GM21390 (cell line): Measurements from ENCODE around the gene DOCK8.

Experiments
- ATAC-seq: cut with Tn5 transposase; IDR thresholded peaks from one replicate; pipeline ENCODE4 v1.9.1; 2021; ENCODE audit not compliant: unreplicated experiment

The DOCK8 gene

GRCh38 chr9:266228-266627 is 51.6 kb downstream of the DOCK8 start:
- ATAC-seq, result no peak

GRCh38 chr9:268616-269015 is 54.0 kb downstream of the DOCK8 start:
- ATAC-seq, result no peak

- no peak for ATAC-seq
These were observed 54.5 kb downstream of the DOCK8 start for GRCh38 chr9:269081-269711.

GRCh38 chr9:270657-271237 is 56.1 kb downstream of the DOCK8 start:
- no peak for ATAC-seq

- ATAC-seq, result peak; percentile 97
These were observed 57.9 kb downstream of the DOCK8 start for GRCh38 chr9:272251-273213.

- ATAC-seq, result no peak
These were observed 59.7 kb downstream of the DOCK8 start for GRCh38 chr9:274406-274805.

- no peak for ATAC-seq
These were observed 63.1 kb downstream of the DOCK8 start for GRCh38 chr9:277601-278295.

GRCh38 chr9:278651-279050 is 64.0 kb downstream of the DOCK8 start:
- ATAC-seq, result no peak

GRCh38 chr9:279674-280073 is 65.0 kb downstream of the DOCK8 start:
- ATAC-seq, result no peak

- ATAC-seq, result peak; percentile 45
These were observed 67.3 kb downstream of the DOCK8 start for GRCh38 chr9:281741-282645.

GRCh38 chr9:286071-286740 is 71.5 kb downstream of the DOCK8 start:
- ATAC-seq, result no peak

GRCh38 chr9:289121-289520 is 74.5 kb downstream of the DOCK8 start:
- ATAC-seq, result no peak

GRCh38 chr9:292915-293314 is 78.2 kb downstream of the DOCK8 start:
- no peak for ATAC-seq

- no peak for ATAC-seq
These were observed 80.9 kb downstream of the DOCK8 start for GRCh38 chr9:295576-295975.

GRCh38 chr9:296411-296810 is 81.7 kb downstream of the DOCK8 start:
- no peak for ATAC-seq

- ATAC-seq, result peak; percentile 96
These were observed 82.7 kb downstream of the DOCK8 start for GRCh38 chr9:297104-297972.

- no peak for ATAC-seq
These were observed 88.8 kb downstream of the DOCK8 start for GRCh38 chr9:303502-303901.

GRCh38 chr9:304106-304505 is 89.4 kb downstream of the DOCK8 start:
- no peak for ATAC-seq
